Hematopoietic multipotent progenitor cell treated with erythropoietin and hydrocortisone succinate and interleukin-3 and kit ligand, for 4 days (in vitro differentiated cells): ENCODE measurements around the gene MECP2.

Experiments used
- DNase-seq: peaks from one replicate; pipeline ENCODE4 v3.0.0-alpha.2; 2015

MECP2 gene

GRCh38 chrX:154030715-154031305, 66.7 kb downstream of the MECP2 start:
- DNase-seq: no peak

- DNase-seq: no peak
Observed at GRCh38 chrX:154030266-154030665, 67.3 kb downstream of the MECP2 start.

- DNase-seq: no peak
Observed at GRCh38 chrX:154029439-154029838, 68.1 kb downstream of the MECP2 start.

- DNase-seq: no peak
Observed at GRCh38 chrX:154028502-154029184, 68.9 kb downstream of the MECP2 start.

GRCh38 chrX:154027986-154028385, 69.5 kb downstream of the MECP2 start:
- no peak for DNase-seq

GRCh38 chrX:154027022-154027402, 70.5 kb downstream of the MECP2 start:
- DNase-seq: no peak

- no peak for DNase-seq
Observed at GRCh38 chrX:154026136-154027021, 71.1 kb downstream of the MECP2 start.

- no peak for DNase-seq
Observed at GRCh38 chrX:154025230-154025629, 72.3 kb downstream of the MECP2 start.

- DNase-seq: no peak
Observed at GRCh38 chrX:154024271-154024670, 73.2 kb downstream of the MECP2 start.

GRCh38 chrX:154023276-154024000, 74.1 kb downstream of the MECP2 start:
- DNase-seq: no peak

GRCh38 chrX:154022108-154022507, 75.4 kb downstream of the MECP2 start:
- DNase-seq: no peak

GRCh38 chrX:154021131-154021611, 76.3 kb downstream of the MECP2 start:
- peak; percentile 52 for DNase-seq

- DNase-seq: peak; percentile 40
Observed at GRCh38 chrX:154020536-154021115, 76.9 kb downstream of the MECP2 start.

GRCh38 chrX:154019633-154020528, 77.6 kb downstream of the MECP2 start, which contains the start of gene IRAK1:
IRAK1 (minus strand) TSS chrX:154019902; CDS start chrX:154019812, 90 bp downstream.
- DNase-seq: peak; percentile 76

- no peak for DNase-seq
Observed at GRCh38 chrX:154019061-154019621, 78.4 kb downstream of the MECP2 start.

- DNase-seq: no peak
Observed at GRCh38 chrX:154018518-154019060, 78.9 kb downstream of the MECP2 start.

GRCh38 chrX:154017766-154018517, 79.6 kb downstream of the MECP2 start:
- DNase-seq: no peak

- DNase-seq: no peak
Observed at GRCh38 chrX:154016366-154017076, 81.0 kb downstream of the MECP2 start.

GRCh38 chrX:154015581-154016264, 81.8 kb downstream of the MECP2 start:
- DNase-seq: no peak
